ENCODE results near the gene PLTP. TPM values are rescaled to one million over a fixed set of nuclear protein-coding genes. Genes with fewer than 3 reads are reported as not detected.

PLTP gene
- total and polyA plus RNA-seq, 2 experiments from 2014 or later, result 108 to 160 TPM

DNA sequence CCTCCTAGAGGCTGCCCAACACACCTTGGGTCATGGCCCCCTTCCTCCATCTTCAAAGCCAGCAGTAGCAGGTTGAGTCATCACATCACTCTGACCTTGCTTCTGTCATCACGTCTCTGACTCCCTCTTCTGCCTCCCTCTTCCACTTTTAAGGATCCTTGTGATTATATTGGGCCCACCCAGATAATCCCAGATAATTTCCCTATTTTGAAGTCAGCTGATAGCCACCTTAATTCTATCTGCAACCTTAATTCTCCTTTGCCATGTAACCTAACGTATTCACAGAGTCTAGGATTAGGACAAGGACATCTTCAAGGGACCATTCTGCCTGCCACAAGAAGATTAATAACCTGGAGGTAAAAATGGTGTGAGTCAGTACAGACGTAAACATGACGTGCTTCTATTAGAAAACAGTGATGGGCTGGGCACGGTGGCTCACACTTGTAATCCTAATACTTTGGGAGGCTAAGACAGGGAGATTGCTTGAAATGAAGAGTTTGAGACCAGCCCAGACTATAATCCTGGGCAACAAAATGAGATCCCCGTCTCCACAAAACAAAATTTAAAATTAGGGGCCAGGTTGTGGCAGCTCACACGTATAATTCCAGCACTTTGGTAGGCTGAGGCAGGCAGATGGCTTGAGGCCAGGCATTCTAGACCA lies 51.3 kb downstream of the PLTP start:
- TF ChIP-seq, protein P1, sequence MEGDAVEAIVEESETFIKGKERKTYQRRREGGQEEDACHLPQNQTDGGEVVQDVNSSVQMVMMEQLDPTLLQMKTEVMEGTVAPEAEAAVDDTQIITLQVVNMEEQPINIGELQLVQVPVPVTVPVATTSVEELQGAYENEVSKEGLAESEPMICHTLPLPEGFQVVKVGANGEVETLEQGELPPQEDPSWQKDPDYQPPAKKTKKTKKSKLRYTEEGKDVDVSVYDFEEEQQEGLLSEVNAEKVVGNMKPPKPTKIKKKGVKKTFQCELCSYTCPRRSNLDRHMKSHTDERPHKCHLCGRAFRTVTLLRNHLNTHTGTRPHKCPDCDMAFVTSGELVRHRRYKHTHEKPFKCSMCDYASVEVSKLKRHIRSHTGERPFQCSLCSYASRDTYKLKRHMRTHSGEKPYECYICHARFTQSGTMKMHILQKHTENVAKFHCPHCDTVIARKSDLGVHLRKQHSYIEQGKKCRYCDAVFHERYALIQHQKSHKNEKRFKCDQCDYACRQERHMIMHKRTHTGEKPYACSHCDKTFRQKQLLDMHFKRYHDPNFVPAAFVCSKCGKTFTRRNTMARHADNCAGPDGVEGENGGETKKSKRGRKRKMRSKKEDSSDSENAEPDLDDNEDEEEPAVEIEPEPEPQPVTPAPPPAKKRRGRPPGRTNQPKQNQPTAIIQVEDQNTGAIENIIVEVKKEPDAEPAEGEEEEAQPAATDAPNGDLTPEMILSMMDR (conservative IDR thresholded peaks at IDR 0.05; ENCODE audit: low read depth in 2 of 2), result no peak
- TF ChIP-seq ZNF331 (CRISPR knock-in tag; IDR thresholded peaks at IDR 0.05; ENCODE audit: low read depth), result no peak
- TF ChIP-seq EZH2 (IDR thresholded peaks at IDR 0.05; ENCODE audit: low read depth, unreplicated experiment), result no peak
- peaks cover 28% of the 10 kb centered on the region for H3K4me1 Mint-ChIP-seq
- peaks cover 3% of the 10 kb centered on the region; the same call in 2 of the 3 replicates for H3K36me3 Mint-ChIP-seq (ENCODE audit: low read depth)
- H3K9me3 Mint-ChIP-seq, result no peaks in the 10 kb centered on the region
- H2AFZ ChIP-seq, result no peak overlapping the region
- ATAC-seq (no peak), DNase-seq (ENCODE audit: low spot score) (no peak)
- peaks cover 19% of the 10 kb centered on the region for H3K79me2 ChIP-seq (replicated peaks; ENCODE audit: insufficient read depth)
- no peak overlapping the region for H3K27ac ChIP-seq (ENCODE audit: low read depth)
- H3K4me1 ChIP-seq (ENCODE audit: insufficient read depth), result peaks cover 26% of the 10 kb centered on the region
- H3K27ac Mint-ChIP-seq, result no peak overlapping the region
- H3K27me3 ChIP-seq (ENCODE audit: insufficient read depth), result no peaks in the 10 kb centered on the region
- peaks cover 3% of the 10 kb centered on the region for H3K27me3 Mint-ChIP-seq (ENCODE audit: insufficient read depth, low read depth, poor library complexity)
- no peaks in the 10 kb centered on the region for H3F3A ChIP-seq (replicated peaks; ENCODE audit: low read depth)
- no peak overlapping the region for H3K4me3 ChIP-seq
- H3K4me3 Mint-ChIP-seq, result no peak overlapping the region
- H4K20me1 ChIP-seq (replicated peaks; ENCODE audit: insufficient read depth), result no peaks in the 10 kb centered on the region
- H3K36me3 ChIP-seq (ENCODE audit: insufficient read depth), result 0 out of 2 replicates have a peak, but pooled peaks cover 3% of the 10 kb centered on the region
- no peak overlapping the region for H3K4me2 ChIP-seq
- H3K9me2 ChIP-seq (ENCODE audit: insufficient read depth), result no peaks in the 10 kb centered on the region

DNA sequence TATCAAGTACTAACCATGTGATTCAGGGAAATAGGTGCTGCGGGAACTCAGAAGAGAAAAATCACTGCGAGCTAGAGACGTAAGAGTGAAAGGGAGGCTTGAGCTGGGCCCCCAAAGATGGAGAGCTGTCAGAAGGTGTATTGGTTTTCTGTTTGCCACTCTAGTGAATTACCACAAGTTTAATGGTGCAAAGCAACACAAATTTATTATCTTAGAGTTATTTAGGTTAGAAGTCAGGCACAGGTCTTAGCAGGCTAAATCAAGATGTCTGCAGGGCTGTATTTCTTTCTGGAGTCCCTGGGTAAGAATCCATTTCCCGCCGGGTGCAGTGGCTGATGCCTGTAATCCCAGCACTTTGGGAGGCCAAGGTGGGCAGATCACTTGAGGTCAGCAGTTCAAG lies 52.0 kb downstream of the PLTP start:
- no peak overlapping the region for H2AFZ ChIP-seq
- no peak overlapping the region for H3K4me3 Mint-ChIP-seq
- 0 out of 2 replicates have a peak, but pooled peaks cover 3% of the 10 kb centered on the region for H3K36me3 ChIP-seq (ENCODE audit: insufficient read depth)
- DNase-seq (ENCODE audit: low spot score) (no peak), ATAC-seq (no peak)
- H3K4me1 Mint-ChIP-seq, result peaks cover 33% of the 10 kb centered on the region
- no peak overlapping the region; the same call in none of the 2 replicates for H3K27ac Mint-ChIP-seq
- peaks cover 3% of the 10 kb centered on the region for H3K36me3 Mint-ChIP-seq (ENCODE audit: low read depth)
- peaks cover 31% of the 10 kb centered on the region for H3K4me1 ChIP-seq (ENCODE audit: insufficient read depth)
- peaks cover 26% of the 10 kb centered on the region for H3K79me2 ChIP-seq (replicated peaks; ENCODE audit: insufficient read depth)
- no peaks in the 10 kb centered on the region for H3K27me3 ChIP-seq (ENCODE audit: insufficient read depth)
- H4K20me1 ChIP-seq (replicated peaks; ENCODE audit: insufficient read depth), result no peaks in the 10 kb centered on the region
- H3K27ac ChIP-seq (ENCODE audit: low read depth), result no peak overlapping the region
- TF ChIP-seq ZNF114 (CRISPR knock-in tag; IDR thresholded peaks at IDR 0.05), result no peak
- no peak for TF ChIP-seq NANOG (IDR thresholded peaks at IDR 0.05; ENCODE audit: borderline replicate concordance)
- no peak for TF ChIP-seq JUNB (IDR thresholded peaks at IDR 0.05; ENCODE audit: unreplicated experiment)
- TF ChIP-seq ZNF331 (CRISPR knock-in tag; IDR thresholded peaks at IDR 0.05; ENCODE audit: low read depth), result no peak
- TF ChIP-seq, protein P2, sequence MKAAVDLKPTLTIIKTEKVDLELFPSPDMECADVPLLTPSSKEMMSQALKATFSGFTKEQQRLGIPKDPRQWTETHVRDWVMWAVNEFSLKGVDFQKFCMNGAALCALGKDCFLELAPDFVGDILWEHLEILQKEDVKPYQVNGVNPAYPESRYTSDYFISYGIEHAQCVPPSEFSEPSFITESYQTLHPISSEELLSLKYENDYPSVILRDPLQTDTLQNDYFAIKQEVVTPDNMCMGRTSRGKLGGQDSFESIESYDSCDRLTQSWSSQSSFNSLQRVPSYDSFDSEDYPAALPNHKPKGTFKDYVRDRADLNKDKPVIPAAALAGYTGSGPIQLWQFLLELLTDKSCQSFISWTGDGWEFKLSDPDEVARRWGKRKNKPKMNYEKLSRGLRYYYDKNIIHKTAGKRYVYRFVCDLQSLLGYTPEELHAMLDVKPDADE (IDR thresholded peaks at IDR 0.05), result no peak
- TF ChIP-seq, protein P3, sequence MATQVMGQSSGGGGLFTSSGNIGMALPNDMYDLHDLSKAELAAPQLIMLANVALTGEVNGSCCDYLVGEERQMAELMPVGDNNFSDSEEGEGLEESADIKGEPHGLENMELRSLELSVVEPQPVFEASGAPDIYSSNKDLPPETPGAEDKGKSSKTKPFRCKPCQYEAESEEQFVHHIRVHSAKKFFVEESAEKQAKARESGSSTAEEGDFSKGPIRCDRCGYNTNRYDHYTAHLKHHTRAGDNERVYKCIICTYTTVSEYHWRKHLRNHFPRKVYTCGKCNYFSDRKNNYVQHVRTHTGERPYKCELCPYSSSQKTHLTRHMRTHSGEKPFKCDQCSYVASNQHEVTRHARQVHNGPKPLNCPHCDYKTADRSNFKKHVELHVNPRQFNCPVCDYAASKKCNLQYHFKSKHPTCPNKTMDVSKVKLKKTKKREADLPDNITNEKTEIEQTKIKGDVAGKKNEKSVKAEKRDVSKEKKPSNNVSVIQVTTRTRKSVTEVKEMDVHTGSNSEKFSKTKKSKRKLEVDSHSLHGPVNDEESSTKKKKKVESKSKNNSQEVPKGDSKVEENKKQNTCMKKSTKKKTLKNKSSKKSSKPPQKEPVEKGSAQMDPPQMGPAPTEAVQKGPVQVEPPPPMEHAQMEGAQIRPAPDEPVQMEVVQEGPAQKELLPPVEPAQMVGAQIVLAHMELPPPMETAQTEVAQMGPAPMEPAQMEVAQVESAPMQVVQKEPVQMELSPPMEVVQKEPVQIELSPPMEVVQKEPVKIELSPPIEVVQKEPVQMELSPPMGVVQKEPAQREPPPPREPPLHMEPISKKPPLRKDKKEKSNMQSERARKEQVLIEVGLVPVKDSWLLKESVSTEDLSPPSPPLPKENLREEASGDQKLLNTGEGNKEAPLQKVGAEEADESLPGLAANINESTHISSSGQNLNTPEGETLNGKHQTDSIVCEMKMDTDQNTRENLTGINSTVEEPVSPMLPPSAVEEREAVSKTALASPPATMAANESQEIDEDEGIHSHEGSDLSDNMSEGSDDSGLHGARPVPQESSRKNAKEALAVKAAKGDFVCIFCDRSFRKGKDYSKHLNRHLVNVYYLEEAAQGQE (IDR thresholded peaks at IDR 0.05; ENCODE audit: unreplicated experiment), result no peak
- no peaks in the 10 kb centered on the region for H3K9me3 Mint-ChIP-seq
- H3K4me3 ChIP-seq, result no peak overlapping the region
- no peaks in the 10 kb centered on the region for H3K9me2 ChIP-seq (ENCODE audit: insufficient read depth)
- no peaks in the 10 kb centered on the region for H3F3A ChIP-seq (replicated peaks; ENCODE audit: low read depth)
- H3K4me2 ChIP-seq, result no peak overlapping the region
- H3K27me3 Mint-ChIP-seq (ENCODE audit: insufficient read depth, low read depth, poor library complexity), result peaks cover 3% of the 10 kb centered on the region
